HG03378 (cell line): ENCODE results near the gene MTX1.
A peak's percentile ranks its signal among the peaks of the same experiment; 100 is the strongest.

Source experiments
- ATAC-seq: cut with Tn5 transposase; IDR thresholded peaks from one replicate; pipeline ENCODE4 v1.9.1; 2021; ENCODE audit warnings: mild to moderate bottlenecking, moderate library complexity; ENCODE audit not compliant: unreplicated experiment

The MTX1 gene

GRCh38 chr1:155255243-155256007, 46.9 kb downstream of the MTX1 start, which contains the start of gene ENTREP3:
Gene ENTREP3, minus strand, starts transcription at chr1:155255483. Its CDS starts 606 bp downstream, at chr1:155254877.
- ATAC-seq = no peak

GRCh38 chr1:155256058-155256852, 47.8 kb downstream of the MTX1 start:
- no peak for ATAC-seq

- ATAC-seq = no peak
These were observed 51.8 kb downstream of the MTX1 start for GRCh38 chr1:155260276-155260675.

- ATAC-seq = no peak
These were observed 53.0 kb downstream of the MTX1 start for GRCh38 chr1:155261493-155261851.

GRCh38 chr1:155261852-155262673, 53.6 kb downstream of the MTX1 start, which contains the start of gene SCAMP3:
Gene SCAMP3, minus strand, starts transcription at chr1:155262360. Its CDS starts 209 bp downstream, at chr1:155262151.
- peak; percentile 89 for ATAC-seq

GRCh38 chr1:155263067-155263466, 54.6 kb downstream of the MTX1 start:
- no peak for ATAC-seq
